GM23338 (cell line): ENCODE results near the gene MAN1C1. TPM values are rescaled to one million over a fixed set of nuclear protein-coding genes. Genes with fewer than 3 reads are reported as not detected.

Source experiments
- ATAC-seq: fragments of 200-7000 bp; cut with Tn5 transposase; 3 replicates; pipeline ENCODE4 v1.9.1; 2020
- DNase-seq: peaks from one replicate; pipeline ENCODE4 v3.0.0-alpha.2; 2015; ENCODE audit warnings: low spot score
- H2AFZ ChIP-seq: fragments of 200-600 bp; sonication (generic); 2 replicates; pipeline ENCODE4 v1.8.0; 2016; ENCODE audit warnings: antibody characterized with exemption, mild to moderate bottlenecking, moderate library complexity
- H3F3A ChIP-seq: fragments of 200-600 bp; sonication (generic); replicated peaks from 2 replicates; pipeline ENCODE4 v1.8.0; 2017; ENCODE audit warnings: antibody characterized with exemption, mixed run types, low read depth
- H3K27ac ChIP-seq: fragments of 200-600 bp; sonication (generic); 2 replicates; pipeline ENCODE4 v1.6.1; 2016; ENCODE audit warnings: low read depth
- H3K27me3 ChIP-seq: fragments of 200-600 bp; sonication (generic); 2 replicates; pipeline ENCODE4 v1.8.0; 2016; ENCODE audit warnings: mild to moderate bottlenecking, mixed run types, moderate library complexity; ENCODE audit not compliant: insufficient read depth
- H3K36me3 ChIP-seq: fragments of 200-600 bp; sonication (generic); 2 replicates; pipeline ENCODE4 v1.8.0; 2016; ENCODE audit warnings: mild to moderate bottlenecking; ENCODE audit not compliant: insufficient read depth
- H3K4me1 ChIP-seq: fragments of 200-600 bp; sonication (generic); 2 replicates; pipeline ENCODE4 v1.8.0; 2016; ENCODE audit warnings: mild to moderate bottlenecking, moderate library complexity; ENCODE audit not compliant: insufficient read depth
- H3K4me2 ChIP-seq: fragments of 200-600 bp; sonication (generic); 2 replicates; pipeline ENCODE4 v1.7.1; 2017; ENCODE audit warnings: mixed run types
- H3K4me3 ChIP-seq: fragments of 200-600 bp; sonication (generic); 2 replicates; pipeline ENCODE4 v1.6.1; 2016; ENCODE audit warnings: mixed run types
- H3K79me2 ChIP-seq: fragments of 200-600 bp; sonication (generic); replicated peaks from 2 replicates; pipeline ENCODE4 v1.8.0; 2017; ENCODE audit warnings: mild to moderate bottlenecking; ENCODE audit not compliant: insufficient read depth
- H3K9me2 ChIP-seq: fragments of 200-600 bp; sonication (generic); 2 replicates; pipeline ENCODE4 v1.8.0; 2017; ENCODE audit not compliant: insufficient read depth
- H4K20me1 ChIP-seq: fragments of 200-600 bp; sonication (generic); replicated peaks from 2 replicates; pipeline ENCODE4 v1.8.0; 2017; ENCODE audit warnings: mild to moderate bottlenecking; ENCODE audit not compliant: insufficient read depth
- H3K27ac Mint-ChIP-seq: 2 replicates; pipeline ENCODE4 v1.8.0; 2020; ENCODE audit warnings: inconsistent platforms, mild to moderate bottlenecking, moderate library complexity, mixed read lengths
- H3K27me3 Mint-ChIP-seq: 3 replicates; pipeline ENCODE4 v1.8.0; 2022; ENCODE audit warnings: low read depth, mild to moderate bottlenecking, moderate library complexity, mixed read lengths, inconsistent platforms; ENCODE audit not compliant: insufficient read depth, poor library complexity
- H3K36me3 Mint-ChIP-seq: 3 replicates; pipeline ENCODE4 v1.8.0; 2021; ENCODE audit warnings: low read depth, mild to moderate bottlenecking, inconsistent platforms, moderate library complexity, mixed read lengths
- H3K4me1 Mint-ChIP-seq: 3 replicates; pipeline ENCODE4 v1.8.0; 2020; ENCODE audit warnings: mild to moderate bottlenecking, inconsistent platforms, mixed read lengths
- H3K4me3 Mint-ChIP-seq: 3 replicates; pipeline ENCODE4 v1.8.0; 2021; ENCODE audit warnings: moderate library complexity, mild to moderate bottlenecking, inconsistent platforms, mixed read lengths
- H3K9me3 Mint-ChIP-seq: 3 replicates; pipeline ENCODE4 v1.8.0; 2020; ENCODE audit warnings: moderate library complexity, mild to moderate bottlenecking, inconsistent platforms, mixed read lengths
- polyA plus RNA-seq: library from polyadenylated mRNA; unstranded; fragments of >200 nt; fragmentation: Nextera tagmentation; extraction: Ambion mirVana; gene quantifications from 2 replicates; pipeline ENCODE4 v1.2.1, GENCODE V29; 2016
- total RNA-seq: library from RNA; depleted of rRNA; stranded (reverse); fragments of >200 nt; shearing (Covaris generic); gene quantifications from 2 replicates; pipeline ENCODE4 v1.2.3, GENCODE V29; 2014
- TF ChIP-seq, protein P1 (sequence below): IDR thresholded peaks from one replicate; pipeline ENCODE4 v1.6.1; 2018; ENCODE audit warnings: antibody characterized with exemption; ENCODE audit not compliant: unreplicated experiment
- TF ChIP-seq, protein P2 (sequence below): fragments of 250-450 bp; sonication (Bioruptor Pico); IDR thresholded peaks from 2 replicates; pipeline ENCODE4 v1.5.0; 2020; ENCODE audit warnings: mild to moderate bottlenecking, moderate library complexity

MAN1C1 gene
- total and polyA plus RNA-seq, 2 experiments from 2014 or later: 5.4 to 13.6 TPM

GRCh38 chr1:25623731-25624130 lies 7.1 kb downstream of the MAN1C1 start:
- no peak overlapping the region for H3K27ac ChIP-seq
- TF ChIP-seq, protein P1, sequence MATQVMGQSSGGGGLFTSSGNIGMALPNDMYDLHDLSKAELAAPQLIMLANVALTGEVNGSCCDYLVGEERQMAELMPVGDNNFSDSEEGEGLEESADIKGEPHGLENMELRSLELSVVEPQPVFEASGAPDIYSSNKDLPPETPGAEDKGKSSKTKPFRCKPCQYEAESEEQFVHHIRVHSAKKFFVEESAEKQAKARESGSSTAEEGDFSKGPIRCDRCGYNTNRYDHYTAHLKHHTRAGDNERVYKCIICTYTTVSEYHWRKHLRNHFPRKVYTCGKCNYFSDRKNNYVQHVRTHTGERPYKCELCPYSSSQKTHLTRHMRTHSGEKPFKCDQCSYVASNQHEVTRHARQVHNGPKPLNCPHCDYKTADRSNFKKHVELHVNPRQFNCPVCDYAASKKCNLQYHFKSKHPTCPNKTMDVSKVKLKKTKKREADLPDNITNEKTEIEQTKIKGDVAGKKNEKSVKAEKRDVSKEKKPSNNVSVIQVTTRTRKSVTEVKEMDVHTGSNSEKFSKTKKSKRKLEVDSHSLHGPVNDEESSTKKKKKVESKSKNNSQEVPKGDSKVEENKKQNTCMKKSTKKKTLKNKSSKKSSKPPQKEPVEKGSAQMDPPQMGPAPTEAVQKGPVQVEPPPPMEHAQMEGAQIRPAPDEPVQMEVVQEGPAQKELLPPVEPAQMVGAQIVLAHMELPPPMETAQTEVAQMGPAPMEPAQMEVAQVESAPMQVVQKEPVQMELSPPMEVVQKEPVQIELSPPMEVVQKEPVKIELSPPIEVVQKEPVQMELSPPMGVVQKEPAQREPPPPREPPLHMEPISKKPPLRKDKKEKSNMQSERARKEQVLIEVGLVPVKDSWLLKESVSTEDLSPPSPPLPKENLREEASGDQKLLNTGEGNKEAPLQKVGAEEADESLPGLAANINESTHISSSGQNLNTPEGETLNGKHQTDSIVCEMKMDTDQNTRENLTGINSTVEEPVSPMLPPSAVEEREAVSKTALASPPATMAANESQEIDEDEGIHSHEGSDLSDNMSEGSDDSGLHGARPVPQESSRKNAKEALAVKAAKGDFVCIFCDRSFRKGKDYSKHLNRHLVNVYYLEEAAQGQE: no peak
- TF ChIP-seq, protein P2, sequence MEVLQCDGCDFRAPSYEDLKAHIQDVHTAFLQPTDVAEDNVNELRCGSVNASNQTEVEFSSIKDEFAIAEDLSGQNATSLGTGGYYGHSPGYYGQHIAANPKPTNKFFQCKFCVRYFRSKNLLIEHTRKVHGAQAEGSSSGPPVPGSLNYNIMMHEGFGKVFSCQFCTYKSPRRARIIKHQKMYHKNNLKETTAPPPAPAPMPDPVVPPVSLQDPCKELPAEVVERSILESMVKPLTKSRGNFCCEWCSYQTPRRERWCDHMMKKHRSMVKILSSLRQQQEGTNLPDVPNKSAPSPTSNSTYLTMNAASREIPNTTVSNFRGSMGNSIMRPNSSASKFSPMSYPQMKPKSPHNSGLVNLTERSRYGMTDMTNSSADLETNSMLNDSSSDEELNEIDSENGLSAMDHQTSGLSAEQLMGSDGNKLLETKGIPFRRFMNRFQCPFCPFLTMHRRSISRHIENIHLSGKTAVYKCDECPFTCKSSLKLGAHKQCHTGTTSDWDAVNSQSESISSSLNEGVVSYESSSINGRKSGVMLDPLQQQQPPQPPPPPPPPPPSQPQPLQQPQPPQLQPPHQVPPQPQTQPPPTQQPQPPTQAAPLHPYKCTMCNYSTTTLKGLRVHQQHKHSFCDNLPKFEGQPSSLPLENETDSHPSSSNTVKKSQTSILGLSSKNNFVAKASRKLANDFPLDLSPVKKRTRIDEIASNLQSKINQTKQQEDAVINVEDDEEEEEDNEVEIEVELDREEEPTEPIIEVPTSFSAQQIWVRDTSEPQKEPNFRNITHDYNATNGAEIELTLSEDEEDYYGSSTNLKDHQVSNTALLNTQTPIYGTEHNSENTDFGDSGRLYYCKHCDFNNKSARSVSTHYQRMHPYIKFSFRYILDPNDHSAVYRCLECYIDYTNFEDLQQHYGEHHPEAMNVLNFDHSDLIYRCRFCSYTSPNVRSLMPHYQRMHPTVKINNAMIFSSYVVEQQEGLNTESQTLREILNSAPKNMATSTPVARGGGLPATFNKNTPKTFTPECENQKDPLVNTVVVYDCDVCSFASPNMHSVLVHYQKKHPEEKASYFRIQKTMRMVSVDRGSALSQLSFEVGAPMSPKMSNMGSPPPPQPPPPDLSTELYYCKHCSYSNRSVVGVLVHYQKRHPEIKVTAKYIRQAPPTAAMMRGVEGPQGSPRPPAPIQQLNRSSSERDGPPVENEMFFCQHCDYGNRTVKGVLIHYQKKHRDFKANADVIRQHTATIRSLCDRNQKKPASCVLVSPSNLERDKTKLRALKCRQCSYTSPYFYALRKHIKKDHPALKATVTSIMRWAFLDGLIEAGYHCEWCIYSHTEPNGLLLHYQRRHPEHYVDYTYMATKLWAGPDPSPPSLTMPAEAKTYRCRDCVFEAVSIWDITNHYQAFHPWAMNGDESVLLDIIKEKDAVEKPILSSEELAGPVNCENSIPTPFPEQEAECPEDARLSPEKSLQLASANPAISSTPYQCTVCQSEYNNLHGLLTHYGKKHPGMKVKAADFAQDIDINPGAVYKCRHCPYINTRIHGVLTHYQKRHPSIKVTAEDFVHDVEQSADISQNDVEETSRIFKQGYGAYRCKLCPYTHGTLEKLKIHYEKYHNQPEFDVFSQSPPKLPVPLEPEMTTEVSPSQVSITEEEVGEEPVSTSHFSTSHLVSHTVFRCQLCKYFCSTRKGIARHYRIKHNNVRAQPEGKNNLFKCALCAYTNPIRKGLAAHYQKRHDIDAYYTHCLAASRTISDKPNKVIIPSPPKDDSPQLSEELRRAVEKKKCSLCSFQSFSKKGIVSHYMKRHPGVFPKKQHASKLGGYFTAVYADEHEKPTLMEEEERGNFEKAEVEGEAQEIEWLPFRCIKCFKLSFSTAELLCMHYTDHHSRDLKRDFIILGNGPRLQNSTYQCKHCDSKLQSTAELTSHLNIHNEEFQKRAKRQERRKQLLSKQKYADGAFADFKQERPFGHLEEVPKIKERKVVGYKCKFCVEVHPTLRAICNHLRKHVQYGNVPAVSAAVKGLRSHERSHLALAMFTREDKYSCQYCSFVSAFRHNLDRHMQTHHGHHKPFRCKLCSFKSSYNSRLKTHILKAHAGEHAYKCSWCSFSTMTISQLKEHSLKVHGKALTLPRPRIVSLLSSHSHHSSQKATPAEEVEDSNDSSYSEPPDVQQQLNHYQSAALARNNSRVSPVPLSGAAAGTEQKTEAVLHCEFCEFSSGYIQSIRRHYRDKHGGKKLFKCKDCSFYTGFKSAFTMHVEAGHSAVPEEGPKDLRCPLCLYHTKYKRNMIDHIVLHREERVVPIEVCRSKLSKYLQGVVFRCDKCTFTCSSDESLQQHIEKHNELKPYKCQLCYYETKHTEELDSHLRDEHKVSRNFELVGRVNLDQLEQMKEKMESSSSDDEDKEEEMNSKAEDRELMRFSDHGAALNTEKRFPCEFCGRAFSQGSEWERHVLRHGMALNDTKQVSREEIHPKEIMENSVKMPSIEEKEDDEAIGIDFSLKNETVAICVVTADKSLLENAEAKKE: no peak
- H3K27ac Mint-ChIP-seq: no peak overlapping the region
- H3K4me1 ChIP-seq: peaks cover 12% of the 10 kb centered on the region
- H3K4me3 ChIP-seq: no peak overlapping the region
- ATAC-seq (no peak), DNase-seq (no peak)
- no peak overlapping the region for H2AFZ ChIP-seq
- H3K36me3 ChIP-seq: no peaks in the 10 kb centered on the region
- peaks cover 3% of the 10 kb centered on the region; the same call in 1 of the 3 replicates for H3K9me3 Mint-ChIP-seq
- no peak overlapping the region for H3K4me3 Mint-ChIP-seq
- H3K36me3 Mint-ChIP-seq: no peaks in the 10 kb centered on the region
- H3K79me2 ChIP-seq: peaks cover 6% of the 10 kb centered on the region; the same call in 1 of the 2 replicates
- peaks cover 8% of the 10 kb centered on the region for H3K27me3 Mint-ChIP-seq
- peaks cover 2% of the 10 kb centered on the region for H3F3A ChIP-seq
- H4K20me1 ChIP-seq: peaks cover 2% of the 10 kb centered on the region
- H3K4me2 ChIP-seq: no peak overlapping the region
- no peaks in the 10 kb centered on the region for H3K9me2 ChIP-seq
- H3K4me1 Mint-ChIP-seq: peaks cover 17% of the 10 kb centered on the region
- H3K27me3 ChIP-seq: peaks cover 2% of the 10 kb centered on the region
